Measurements from ENCODE around the gene ARL14.
"Not testable (repeated sequence)": the region's sequence is repeated elsewhere in the genome, so short reads cannot be mapped to it uniquely, and the experiment has no call there.

The ARL14 gene

DNA sequence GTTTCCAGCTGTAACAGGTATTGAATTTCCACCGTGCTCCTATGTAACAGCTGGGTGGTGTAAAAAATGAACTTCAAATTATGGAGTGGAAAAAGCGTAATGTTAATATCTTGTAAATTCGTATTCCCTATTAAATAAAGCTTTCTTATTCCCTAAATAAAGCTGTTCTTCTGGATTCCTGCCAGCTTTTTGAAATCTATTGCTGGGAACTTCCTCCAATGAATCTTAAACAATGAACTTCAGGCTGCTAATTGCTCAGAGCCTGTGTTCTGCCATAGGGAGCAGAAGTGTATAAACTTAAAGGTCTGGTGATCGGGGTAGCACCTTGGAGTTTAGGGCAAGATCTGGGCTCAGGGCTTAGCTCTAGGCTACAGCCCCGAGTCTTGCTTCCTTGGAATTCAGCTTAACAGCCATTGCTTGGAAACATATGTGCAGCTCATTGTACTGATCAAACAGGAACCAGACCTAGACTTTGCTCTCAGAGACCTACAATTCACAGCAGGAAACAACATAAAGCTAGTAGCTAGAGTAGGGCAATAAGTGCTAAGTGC is 1.4 kb downstream of the ARL14 start:
- no peak for DNase-seq

DNA sequence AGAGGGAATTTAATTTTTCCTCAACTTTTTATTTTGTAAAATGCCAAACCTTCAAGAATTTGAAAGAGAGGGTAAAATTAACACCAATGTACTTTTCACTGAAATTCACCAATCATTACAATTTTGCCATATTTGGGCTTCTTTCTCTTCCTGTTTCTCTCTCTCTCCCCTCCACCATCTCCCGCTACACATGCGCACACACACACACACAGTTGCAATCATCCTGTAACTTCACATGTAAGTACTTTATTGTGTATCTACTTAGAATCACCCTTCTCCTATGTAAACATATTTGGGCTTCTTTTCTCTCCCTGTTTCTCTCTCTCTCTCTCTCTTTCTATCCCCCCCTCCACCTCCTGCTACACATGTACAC is 7.4 kb downstream of the ARL14 start:
- no peak for DNase-seq

DNA sequence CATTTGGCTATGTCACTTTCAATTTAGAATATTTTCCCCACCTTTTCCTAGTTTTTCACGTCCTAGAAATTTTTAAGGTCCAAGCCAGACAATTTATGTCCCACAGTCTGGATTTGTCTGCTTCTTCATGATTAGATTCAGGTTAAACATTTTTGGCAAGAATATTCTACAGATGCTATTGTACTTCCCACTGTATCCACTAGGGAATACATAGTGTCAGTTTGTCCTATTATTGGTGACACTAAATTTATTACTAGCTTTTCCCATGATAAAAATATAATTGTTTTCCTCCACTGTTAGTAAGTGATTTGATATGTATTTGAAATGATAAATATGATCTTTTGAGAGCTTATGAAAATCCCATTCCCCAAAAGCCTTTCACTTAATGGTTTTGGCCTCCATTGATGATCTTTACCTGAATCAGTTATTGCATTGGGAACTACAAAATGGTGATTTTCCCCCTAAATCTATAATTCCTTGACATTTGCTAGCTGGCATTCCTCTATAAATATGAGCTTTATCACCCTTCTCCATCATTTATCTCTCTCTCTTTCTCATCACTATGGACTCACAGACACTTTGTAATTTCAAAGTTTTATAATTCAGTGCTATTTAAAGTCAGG is 8.3 kb downstream of the ARL14 start:
- DNase-seq = no peak

DNA sequence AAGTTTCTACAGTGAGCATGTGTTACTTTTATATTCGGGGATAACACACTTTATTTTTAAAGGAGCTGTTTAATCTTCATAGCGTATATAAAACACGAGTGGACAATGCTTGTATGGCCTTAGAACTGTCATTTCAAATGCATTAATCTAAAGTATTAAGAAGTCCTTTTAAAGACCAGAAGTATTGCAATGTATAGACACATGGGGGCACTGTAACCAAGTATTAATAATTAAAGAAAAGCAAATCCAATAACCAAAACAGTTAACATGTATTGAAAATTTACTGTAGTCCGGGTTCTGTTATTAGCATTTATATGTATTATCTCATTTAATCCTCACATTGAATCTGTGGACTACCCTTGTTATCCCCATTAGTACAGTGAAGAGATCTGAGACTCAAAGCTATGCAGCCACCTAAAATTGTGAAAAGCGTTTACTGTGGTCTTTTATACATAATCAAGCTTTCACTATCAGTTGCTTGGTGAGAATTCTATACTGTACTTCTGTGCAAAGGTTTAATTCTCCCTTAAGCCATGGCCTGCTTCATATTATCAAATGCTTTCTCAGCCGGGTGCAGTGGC is 10.1 kb downstream of the ARL14 start:
- no peak for DNase-seq

DNA sequence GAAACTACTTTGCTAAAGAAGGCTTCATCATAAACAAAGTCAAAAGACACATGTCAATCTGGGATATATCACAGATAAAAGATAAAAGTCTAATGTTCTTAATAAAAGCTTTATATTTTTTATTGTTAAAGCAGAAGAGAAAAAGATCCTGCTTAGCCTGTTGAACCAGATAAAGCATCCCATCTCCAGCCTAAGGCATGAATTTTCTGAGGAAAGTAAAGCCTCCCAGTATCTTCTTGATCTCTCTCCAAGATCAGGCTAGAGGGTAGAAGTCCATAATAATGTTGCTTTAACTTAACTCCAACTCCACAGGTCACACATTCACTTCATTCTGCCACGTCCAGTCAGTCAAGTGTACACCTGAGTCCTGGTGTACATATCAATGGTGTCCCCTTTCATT is 14.2 kb downstream of the ARL14 start:
- no peak for DNase-seq

DNA sequence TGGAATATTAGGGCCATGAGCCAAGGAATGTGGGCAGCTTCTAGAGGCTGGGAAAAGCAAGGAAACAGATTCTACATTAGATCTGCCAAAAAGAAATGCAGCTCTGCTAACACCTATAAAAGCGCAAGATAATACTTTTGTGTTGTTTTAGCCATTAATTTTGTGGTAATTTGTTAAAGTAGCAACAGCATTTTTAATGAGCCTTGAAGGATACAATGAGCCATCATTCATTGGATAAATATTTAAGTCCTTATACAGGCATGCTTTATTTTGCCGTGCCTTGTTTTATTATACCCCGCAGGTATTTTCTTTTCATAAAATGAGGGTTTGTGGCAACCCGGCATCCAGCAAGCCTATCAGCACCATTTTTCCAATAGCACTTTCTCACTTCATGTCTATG is 15.0 kb downstream of the ARL14 start:
- DNase-seq = no peak

DNA sequence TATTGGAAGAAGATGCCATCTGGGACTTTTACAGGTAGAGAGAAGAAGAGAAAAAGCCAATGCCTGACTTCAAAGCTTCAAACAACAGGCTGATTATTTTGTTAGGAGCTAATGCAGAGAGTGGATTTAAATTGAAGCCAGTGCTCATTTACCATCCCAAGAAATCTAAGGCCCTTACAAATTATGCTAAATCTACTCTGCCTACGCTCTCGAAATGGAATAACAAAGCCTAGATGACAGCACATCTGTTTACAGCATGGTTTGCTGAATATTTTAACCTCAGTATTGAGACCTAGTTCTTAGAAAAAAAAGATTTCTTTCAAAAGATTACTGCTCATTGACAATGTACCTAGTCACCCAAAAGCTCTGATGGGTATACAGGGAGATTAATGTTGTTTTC is 16.2 kb downstream of the ARL14 start:
- DNase-seq = no peak

DNA sequence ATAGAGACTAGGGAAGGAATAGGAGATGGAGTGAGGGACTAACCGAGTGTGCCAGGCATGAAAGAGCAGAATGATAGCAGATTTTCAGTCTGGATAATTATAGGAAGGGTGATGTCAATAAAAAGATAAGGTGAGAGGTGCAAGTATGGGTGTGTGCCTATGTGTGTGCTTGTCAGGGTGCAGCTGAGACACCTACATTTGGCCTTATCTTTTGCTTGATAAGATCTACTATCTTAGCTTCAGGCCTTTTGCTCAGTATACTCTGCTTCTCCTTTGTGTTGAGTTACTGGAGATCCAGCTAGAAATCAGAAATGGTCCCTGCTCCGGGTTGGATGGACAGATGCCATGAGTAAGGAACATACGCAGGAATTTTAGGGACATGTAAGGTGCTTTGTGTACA is 17.4 kb downstream of the ARL14 start:
- DNase-seq = no peak

DNA sequence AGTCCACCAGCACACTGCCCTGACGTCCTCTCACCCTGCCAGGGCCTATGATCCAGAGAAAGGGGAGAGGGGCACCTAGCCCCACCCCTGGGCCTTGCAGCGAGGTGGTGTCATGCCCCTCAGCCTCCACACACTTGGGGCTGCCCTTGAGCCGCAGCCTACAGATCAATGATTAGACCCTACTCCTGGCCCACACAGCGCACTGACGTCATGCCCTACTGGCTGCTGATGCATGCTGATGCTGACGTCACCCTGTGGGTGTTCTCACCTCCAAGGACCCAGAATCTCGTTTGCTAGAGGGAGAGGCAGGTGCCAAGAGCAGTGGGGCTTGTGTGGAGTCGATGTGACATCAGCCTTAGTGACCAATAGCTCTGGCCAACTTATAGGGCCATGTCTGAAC is 18.0 kb downstream of the ARL14 start:
- no peak for DNase-seq

DNA sequence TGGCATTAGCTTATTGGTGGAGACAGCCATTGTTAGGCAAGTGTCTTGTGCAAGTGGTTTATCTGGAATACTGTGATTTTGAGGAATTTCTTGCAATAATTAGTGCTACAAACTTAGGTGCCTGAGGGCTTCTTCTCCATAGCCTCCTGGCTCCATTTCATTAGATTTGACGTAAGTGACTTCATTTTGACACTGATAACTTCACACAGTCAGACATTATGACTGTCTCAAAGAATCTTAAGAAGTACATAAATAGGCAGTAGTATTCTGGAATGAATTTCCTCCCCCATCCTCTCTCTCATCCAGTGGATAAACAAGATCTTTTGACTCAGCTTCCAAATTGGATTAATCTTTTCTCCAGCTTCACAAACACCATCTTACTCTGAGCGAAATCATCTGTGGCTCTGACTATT is 19.0 kb downstream of the ARL14 start:
- no peak for DNase-seq

DNA sequence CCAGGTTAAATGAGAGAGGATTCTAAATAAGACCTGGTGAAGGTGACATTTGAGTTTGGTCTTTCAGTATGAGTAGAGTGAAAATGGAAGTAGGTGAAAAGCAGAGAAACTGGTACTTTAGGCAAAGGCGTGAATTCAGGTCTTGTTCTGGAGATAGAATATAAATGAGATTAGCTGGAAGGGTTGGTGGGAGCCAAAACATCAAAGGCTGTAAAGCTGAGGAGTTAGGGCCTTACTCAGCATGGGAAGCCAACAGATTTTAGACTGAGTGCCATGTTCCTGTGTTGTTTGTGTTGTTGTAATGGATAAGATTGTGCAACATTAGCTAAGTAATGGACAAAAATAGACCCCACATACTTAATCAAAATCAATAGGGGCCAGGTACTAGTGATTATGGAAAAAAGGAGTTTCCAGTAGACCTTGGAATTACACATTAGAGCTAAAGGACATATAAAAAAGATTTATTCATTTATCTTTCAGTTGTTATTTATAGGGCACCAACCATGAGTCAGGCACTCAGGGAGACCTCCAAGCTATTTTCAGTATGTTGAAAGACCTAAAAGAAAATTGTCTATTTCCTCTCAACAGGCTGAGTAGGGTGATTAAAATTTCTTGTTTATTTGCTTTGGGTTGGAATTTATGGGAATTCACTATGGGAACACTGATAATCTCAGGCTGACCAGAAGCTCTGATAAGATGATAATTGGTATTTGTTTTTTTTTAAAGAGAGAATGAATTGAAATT is 20.8 kb downstream of the ARL14 start:
- DNase-seq = no peak

DNA sequence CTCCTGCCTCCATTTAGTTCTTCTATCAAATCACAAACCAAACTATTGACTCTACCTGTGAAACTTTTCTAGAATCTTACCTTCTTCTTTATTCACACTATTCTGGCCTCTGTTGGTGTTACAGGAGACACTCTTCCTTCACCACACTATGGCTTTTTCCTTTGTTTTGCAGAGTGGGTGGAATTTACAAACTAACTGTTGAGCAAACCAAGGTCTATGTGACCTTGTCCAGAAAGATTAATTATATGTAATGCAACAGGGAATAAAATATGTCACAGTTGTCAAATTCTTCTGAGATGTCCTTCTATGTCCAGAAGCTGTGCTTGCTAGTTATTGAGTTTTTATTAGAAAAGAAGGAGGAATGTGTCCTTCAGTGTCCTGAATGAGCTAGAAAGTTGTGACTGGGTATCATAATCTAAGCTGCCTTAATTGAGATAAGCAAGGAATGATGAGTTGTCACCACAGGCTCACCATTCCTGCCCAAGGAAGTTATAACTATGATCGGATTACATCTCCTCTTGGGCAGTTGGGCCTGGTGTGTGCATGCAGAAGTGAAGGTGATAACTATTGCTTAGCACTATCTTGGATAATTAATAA is 21.7 kb downstream of the ARL14 start:
- DNase-seq = no peak

DNA sequence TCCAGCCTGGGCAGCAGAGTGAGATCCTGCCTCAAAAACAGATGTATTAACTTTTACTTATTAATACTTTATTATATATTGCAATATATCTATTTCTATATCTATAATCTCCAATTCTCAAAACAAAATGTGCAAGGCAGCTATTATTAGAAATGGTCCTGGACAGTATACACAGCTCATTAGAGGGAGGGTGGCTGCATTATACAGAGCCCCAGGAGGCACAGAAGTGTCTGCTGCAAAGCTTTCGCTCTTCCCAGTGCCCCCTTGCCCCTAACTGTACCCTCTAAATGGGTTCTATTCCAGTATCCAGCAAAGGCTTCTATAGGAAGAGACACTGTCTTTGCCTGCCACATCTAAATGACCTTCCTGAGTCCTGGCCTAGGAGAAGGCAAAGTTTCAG is 24.5 kb downstream of the ARL14 start:
- no peak for DNase-seq

DNA sequence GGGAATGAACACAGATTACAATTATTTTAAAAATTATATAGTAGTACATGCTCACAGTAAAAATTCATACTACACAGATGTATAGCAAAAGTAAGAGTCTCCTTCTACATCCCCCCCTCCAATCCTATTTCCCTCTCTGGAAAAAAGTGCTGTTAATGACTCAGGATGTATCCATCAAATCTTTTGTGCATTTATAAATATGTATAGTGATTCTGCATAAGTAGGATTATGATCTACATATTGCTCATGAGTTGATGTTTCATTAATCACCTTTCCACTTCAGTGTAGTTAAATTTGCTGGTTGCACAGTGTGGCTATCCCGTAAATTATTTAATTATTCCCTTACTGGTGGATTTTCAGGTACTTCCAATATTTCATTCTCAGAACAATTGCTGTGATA is 25.3 kb downstream of the ARL14 start:
- DNase-seq = no peak

DNA sequence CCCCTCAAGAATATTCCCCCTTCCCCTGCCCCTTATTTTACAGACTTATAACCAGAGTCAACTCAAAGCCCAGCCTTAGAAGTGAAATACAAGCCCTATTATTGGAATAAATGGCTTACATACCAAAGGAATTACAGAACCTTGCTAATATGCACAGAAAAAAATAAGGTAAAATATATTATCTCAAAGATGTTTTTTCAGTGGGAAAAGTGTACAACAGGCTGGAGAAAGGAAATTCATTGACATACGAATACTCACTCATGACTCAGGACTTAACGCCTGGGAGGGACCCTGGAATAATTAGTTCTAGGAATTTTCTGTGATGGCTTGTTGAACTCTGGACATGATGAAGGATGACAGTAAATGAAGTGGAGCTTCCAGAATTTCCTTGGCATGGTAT is 27.0 kb downstream of the ARL14 start:
- DNase-seq = no peak

DNA sequence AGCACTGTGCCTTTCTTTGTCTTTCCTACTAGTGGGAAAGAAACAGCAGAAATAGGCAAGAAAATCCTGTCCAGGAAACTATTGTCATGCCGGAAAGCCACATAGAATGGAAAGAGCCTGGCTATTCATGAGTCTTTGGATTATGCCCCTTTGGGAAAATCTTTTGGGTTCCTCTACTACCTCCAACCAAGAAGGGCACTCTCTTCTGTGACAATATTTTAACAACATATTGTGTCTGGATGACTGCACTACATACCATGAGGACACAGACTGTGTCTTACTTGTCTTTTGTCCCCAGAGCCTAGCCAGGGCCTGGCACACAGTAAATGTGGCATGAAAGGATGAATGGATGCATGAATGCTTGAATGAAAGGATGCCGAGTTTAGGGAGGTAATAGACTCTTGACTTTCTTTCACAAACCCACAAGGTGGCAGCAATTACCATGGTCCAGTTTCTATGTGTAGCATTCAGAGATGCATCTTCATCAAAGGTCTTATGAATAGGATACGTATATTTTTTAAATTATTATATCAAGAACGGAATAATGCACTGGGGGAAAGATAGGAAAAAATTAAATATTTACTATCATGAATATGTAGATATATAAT is 30.3 kb downstream of the ARL14 start:
- no peak for DNase-seq

DNA sequence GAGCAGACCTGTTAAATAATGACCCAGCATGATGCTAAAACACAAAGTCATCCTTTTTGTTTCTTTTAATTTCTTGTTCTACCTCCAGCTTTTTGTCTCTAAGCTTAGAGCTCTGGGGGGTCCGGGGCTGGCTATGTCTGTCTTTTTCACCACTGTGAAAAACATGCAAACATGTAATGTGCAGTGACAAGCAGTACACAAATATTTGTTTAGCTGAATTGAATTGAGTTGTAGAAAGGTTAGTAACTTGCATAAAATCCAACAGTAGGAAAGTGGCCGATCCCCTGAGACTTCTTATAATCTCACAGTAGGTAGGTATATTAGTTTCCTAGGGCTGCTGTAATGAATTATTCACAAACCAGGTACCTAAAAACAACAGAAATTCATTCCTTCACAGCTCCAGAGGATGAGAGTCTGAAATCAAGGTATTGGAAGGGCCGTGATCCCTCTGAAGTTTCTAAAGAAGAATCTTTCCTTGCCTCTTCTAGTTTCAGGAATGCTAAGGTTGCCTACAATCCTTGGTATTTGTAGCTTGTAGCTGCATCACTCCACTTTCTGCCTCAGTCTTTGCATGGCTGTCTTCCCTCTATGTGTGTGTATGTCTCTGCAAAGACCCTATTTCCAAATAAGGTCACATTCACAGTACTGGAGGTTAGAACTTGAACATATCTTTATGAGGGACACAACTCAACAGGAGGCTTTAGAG is 32.7 kb downstream of the ARL14 start:
- DNase-seq = no peak

DNA sequence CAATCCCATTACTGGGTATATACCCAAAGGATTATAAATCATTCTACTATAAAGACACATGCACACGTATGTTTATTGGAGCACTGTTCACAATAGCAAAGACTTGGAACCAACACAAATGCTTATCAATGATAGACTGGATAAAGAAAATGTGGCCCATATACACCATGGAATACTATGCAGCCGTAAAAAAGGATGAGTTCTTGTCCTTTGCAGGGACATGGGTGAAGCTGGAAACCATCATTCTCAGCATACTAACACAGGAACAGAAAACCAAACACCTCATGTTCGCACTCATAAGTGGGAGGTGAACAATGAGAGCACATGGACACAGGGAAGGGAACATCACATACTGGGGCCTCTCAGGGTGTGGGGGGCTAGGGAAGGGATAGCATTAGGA is 36.2 kb downstream of the ARL14 start:
- DNase-seq = not testable (repeated sequence)

DNA sequence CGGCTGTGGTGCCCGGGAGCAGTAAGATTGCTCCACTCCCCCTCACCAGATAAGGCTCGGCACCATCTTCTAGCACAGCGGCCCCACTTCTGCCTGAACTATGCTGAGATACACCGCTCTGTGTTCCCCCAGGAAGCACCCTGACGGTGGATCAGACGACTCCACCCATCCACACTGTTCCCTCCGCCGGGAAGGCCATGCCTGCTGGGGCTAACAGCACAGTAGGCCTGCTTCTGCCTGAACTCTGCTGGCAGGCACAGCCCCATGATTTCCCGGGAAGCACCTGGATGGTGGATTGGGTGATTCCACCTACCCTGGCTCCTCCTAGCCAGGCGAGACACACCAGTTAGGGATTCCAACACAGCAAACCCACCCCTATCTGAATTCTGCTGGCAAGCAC is 42.8 kb downstream of the ARL14 start:
- DNase-seq = no peak

DNA sequence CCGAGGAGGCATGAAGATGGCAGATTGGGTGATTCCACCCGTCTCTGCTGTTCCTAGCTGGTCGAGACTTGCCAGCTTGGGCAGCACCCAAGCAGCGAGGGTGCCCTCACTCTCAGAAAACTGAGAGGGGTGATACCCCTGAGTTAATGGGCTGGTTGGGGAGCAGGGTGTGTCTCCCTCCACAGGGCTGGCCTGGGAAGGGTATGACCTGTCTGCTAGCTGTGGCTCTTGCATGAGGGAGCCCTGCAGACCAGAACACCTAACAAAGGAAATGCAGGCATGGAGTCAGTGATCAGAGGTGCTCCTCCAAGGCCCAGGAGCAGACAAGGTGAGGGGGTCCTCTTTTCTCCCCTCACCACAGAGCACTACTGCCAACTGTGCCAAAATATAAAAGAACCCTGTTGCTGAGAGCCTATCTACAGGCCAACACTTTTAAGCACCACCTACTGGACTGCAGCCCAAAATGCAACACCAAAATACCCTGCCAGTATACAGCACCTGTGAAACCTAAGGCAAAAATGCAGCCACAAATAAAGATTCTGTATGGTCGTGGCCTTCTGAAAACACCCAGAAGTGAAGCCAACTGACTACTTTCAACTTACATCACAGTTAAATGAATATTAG is 43.3 kb downstream of the ARL14 start:
- DNase-seq = no peak

DNA sequence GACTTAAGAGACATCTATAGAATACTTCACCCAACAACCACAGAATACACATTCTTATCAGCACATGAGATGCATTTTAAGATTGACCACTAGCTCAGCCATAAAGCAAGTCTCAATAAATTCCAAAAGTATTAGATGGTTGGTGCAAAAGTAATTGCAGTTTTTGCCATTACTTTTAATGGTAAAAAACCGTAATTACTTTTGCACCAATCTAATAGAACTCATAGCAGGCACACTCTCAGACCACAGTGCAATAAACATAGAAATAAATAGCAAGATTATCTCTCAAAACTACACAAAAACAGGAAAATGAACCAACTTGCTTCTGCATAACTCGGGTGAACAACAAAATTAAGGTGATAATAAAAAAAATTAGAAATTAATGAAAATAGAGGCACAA is 45.4 kb downstream of the ARL14 start:
- DNase-seq = no peak

DNA sequence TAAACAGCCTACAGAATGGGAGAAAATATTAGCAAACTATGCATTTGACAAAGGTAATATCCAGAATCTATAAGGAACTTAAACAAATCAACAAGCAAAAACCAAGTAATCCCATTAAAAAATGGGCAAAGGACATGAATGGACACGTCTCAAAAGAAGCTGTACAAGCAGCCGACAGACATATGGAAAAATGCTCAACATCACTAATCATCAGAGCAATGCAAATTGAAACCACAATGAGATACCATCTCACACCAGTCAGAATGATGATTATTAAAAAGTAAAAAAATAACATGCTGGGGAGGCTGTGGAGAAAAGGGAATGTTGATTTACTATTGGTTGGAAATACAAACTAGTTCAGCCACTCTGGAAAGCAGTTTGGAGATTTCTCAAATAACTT is 48.4 kb downstream of the ARL14 start:
- no peak for DNase-seq
